Measurements from ENCODE around the gene BMPER. TPM values are rescaled to one million over a fixed set of nuclear protein-coding genes. Genes with fewer than 3 reads are reported as not detected.

The BMPER gene
- total and polyA plus RNA-seq, 3 donors from 2014 or later: 1.7 to 2.8 (median 2.4) TPM

GRCh38 chr7:34038816-34039470, 133.6 kb downstream of the BMPER start:
- Histone ChIP-seq H3K9me3 (no peaks in the 10 kb centered on the region), H3K36me3 (ENCODE audit: low read depth, missing control alignments) (no peaks in the 10 kb centered on the region), H3K27ac (no peak overlapping the region), H3K27me3 (no peaks in the 10 kb centered on the region), H3K4me1 (peaks cover 9% of the 10 kb centered on the region), H3K4me3 (no peak overlapping the region)
- intact Hi-C loops (cut with DNase I; ENCODE audit: low total_unique reads): no loop called here
- TF ChIP-seq CTCF (IDR thresholded peaks at IDR 0.05): no peak
- TF ChIP-seq POLR2A (IDR thresholded peaks at IDR 0.05): no peak
- DNase-seq: no peak
- WGBS, 2 donors: 93 to 94% methylated on average over 3 of the region's 3 CpGs

GRCh38 chr7:34041707-34042106, 136.4 kb downstream of the BMPER start:
- no peak for TF ChIP-seq CTCF (IDR thresholded peaks at IDR 0.05)
- TF ChIP-seq POLR2A (IDR thresholded peaks at IDR 0.05): no peak
- no peaks in the 10 kb centered on the region for H3K4me1 ChIP-seq
- no peaks in the 10 kb centered on the region for H3K27me3 ChIP-seq
- 86 to 93% methylated on average over 4 of the region's 4 CpGs for WGBS, 2 donors
- no peaks in the 10 kb centered on the region for H3K9me3 ChIP-seq
- intact Hi-C loops (cut with DNase I; ENCODE audit: low total_unique reads): no loop called here
- DNase-seq: no peak
- H3K27ac ChIP-seq: no peak overlapping the region
- H3K4me3 ChIP-seq: no peak overlapping the region
- H3K36me3 ChIP-seq (ENCODE audit: low read depth, missing control alignments): no peaks in the 10 kb centered on the region

GRCh38 chr7:34042406-34042805, 137.1 kb downstream of the BMPER start:
- 93 to 96% methylated on average over 2 of the region's 2 CpGs for WGBS, 2 donors
- no peaks in the 10 kb centered on the region for H3K9me3 ChIP-seq
- intact Hi-C loops (cut with DNase I; ENCODE audit: low total_unique reads): no loop called here

GRCh38 chr7:34043461-34044305, 138.3 kb downstream of the BMPER start:
- Histone ChIP-seq H3K4me3 (no peak overlapping the region), H3K27ac (no peak overlapping the region), H3K27me3 (no peaks in the 10 kb centered on the region), H3K9me3 (no peaks in the 10 kb centered on the region), H3K4me1 (no peaks in the 10 kb centered on the region), H3K36me3 (ENCODE audit: low read depth, missing control alignments) (no peaks in the 10 kb centered on the region)
- intact Hi-C loops (cut with DNase I; ENCODE audit: low total_unique reads): no loop called here
- no peak for DNase-seq
- 79 to 84% methylated on average over 4 of the region's 4 CpGs for WGBS, 2 donors
- TF ChIP-seq CTCF (IDR thresholded peaks at IDR 0.05) (no peak), POLR2A (IDR thresholded peaks at IDR 0.05) (no peak)

More at GRCh38 chr7:34042406-34042805, 137.1 kb downstream of the BMPER start:
- Histone ChIP-seq H3K36me3 (ENCODE audit: low read depth, missing control alignments) (no peaks in the 10 kb centered on the region), H3K27ac (no peak overlapping the region), H3K27me3 (no peaks in the 10 kb centered on the region), H3K4me3 (no peak overlapping the region), H3K4me1 (no peaks in the 10 kb centered on the region)
- TF ChIP-seq CTCF (IDR thresholded peaks at IDR 0.05) (no peak), POLR2A (IDR thresholded peaks at IDR 0.05) (no peak)
- DNase-seq: no peak

Measured in testis (tissue), 3 donors.